Fibroblast of skin of abdomen (primary cell): Measurements from ENCODE around the gene DSC3.
"Not testable (repeated sequence)": the region's sequence is repeated elsewhere in the genome, so short reads cannot be mapped to it uniquely, and the experiment has no call there.

Source experiments
- DNase-seq: peaks from one replicate; pipeline ENCODE4 v3.0.0-alpha.2; 2013

Gene DSC3

DNA sequence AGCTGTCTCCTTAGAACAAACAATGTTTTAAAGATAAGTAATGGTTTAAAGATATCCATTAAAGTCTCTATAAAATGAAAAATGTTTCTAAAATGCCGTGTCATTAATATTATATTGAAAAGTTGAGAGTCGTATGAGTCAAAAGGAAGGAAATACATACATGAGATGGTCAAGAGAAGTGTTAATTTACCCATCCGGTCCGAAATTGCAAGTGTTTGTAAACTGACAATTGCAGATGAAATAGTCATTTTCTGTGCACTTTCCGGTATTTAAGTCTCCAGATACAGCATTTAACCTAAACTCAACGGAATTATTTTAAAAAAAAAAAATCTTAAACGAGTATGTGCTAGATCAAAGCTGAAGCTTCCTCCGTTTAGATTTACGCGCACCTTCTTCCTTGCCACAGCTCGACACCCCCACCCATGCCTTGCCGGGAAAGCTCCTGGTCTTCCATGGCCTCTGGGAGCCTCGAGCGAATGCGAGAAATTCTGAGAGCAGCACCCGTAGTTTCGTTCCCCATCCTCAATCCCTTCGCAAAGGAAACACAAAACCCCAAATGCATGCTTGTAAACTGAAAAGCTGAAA lies 1.8 kb downstream of the DSC3 start:
- DNase-seq: no peak

DNA sequence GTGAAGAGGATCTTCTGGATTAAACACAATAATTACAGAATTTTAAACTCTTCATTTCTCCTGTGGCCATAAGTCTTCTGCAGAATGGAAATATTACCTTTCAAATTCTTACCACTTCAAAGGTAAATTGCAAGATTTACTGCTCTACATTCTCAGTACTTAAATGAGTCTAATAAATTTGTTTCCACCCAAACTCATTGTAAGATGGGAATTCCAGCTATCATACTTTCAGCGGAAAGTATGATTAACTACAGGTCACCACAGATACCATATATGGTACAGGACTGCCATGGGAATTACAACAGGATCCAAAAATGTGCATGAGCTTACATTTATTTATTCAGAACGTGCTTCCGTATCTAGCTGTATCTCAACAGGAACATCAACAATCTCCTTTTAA lies 3.1 kb downstream of the DSC3 start:
- no peak for DNase-seq

DNA sequence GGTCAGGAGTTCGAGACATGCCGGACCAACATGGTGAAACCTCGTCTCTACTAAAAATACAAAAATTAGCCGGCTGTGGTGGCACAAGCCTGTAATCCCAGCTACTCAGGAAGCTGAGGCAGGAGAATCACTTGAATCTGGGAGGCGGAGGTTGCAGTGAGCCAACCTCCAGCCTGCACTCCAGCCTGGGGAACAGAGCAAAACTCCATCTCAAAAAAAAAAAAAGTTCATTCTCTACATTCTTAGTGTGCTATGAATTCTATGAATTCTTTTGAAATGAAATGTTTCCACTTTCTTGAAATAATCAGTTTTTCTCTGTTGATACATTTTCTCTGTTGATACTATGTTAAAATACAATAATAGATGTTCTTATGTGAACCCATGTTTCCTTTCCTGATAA lies 4.9 kb downstream of the DSC3 start:
- not testable (repeated sequence) for DNase-seq

DNA sequence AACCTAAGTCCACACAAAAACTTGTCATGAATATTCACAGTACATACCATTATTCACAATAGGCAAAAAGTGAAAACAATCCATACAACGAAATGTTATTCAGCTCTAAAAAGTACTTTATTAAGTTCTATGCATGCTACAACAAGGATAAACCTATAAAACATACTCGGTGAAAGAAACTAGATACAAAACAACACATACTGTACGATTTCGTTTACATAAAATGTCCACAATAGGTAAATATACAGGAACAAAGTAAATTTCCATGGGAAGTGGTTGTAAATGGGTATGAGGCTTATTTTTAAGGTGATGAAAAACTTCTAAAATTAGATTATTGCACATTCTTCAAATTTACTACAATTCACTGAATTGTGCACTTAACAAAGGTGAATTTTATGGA lies 8.0 kb downstream of the DSC3 start:
- no peak for DNase-seq

DNA sequence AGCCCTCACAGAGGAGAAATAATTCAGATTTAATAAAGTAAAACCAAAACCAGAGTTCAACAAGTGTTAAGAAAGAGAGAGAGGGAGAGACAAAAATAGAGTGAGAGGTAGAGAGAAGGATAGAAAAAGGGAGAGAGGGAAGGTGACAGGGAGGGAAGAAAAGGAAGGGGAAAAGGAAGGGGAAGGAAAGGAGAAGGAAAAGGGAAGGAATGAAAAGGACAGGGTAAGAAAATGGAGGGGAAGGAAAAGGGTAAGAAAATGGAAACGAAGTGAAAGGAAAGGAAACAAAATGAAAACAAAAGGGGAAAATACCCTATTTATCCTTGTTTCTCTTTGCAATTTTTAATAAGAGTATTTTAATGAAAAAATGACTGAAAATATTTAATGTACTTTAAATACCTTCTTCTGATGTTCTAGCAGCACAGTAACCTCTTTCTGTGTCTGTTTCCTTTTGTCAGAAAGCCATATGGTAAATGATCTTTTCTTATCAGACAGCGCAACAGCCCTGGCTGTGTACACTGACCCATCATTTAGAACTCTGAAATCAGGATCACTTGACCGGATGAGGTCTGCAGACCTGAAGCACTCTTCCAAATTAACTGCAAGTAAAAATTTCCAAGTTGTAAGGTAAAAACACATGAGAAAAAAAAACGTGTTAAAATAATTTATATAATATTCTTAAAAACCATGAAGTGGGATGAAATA lies 11.8 kb downstream of the DSC3 start:
- DNase-seq: no peak

DNA sequence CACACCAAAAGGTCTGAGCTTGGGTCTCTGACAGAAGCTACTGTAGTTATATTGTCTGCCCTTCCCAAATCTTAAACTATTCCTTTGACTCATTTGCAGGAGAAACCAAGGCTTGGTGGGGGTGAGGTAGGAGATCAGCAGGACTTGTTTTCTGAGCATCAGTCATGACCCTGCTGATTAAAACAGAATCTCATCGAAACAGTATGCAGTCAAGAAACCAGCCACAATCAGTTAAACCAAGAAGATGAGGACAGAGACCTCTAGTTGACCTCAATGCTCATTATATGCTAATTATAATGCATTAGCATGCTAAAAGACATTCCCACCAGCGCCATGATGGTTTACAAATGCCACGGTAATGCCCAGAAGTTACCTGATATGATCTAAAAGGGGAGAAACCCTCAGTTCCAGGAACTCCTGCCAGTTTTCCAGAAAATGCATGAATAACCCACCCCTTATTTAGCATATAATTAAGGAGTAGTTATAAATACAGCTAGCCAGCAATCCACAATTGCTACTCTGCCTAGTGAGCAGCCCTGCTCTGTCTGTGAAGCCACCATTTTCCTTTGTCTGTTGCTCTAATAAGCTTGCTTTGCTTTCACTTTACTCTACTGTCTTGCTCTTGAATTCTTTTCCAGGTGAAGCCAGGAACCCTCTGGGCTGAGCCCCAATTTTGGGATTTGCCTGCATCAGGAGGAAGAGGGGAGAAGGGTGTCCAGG lies 26.7 kb downstream of the DSC3 start:
- no peak for DNase-seq

DNA sequence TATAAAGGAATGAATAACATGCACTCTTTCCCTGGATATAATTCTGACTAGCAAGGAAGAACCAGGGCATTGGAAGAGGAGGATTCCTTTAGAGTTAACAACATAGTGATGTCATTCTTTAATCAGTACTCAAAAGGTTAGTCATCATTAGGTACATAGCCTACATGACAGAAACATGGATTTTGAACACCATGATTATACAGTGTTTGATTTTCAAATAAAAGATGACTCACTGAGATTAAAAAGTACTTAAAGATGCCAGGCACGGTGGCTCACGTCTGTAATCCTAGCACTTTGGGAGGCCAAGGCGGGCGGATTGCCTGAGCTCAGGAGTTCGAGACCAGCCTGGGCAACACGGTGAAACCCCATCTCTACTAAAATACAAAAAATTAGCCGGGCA lies 31.1 kb downstream of the DSC3 start:
- DNase-seq: peak; percentile 62

DNA sequence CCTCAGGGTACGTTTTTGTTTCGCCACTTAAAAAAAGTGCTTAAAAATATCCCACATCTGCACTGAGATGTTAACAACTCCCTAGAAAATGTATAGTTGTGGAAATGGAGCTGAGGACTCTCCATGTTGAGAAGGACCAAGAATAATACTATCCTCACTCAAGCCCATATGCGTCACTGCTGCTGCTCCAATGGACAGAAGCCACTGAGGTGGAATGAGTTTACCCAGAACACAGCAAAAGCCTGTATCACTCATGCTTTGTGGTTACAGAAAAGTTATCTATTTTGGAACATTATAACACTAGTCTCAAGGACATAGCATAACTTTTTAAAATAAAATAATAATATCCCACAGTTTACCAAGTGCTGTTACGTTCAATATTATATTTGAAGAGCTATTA lies 31.9 kb downstream of the DSC3 start:
- no peak for DNase-seq

DNA sequence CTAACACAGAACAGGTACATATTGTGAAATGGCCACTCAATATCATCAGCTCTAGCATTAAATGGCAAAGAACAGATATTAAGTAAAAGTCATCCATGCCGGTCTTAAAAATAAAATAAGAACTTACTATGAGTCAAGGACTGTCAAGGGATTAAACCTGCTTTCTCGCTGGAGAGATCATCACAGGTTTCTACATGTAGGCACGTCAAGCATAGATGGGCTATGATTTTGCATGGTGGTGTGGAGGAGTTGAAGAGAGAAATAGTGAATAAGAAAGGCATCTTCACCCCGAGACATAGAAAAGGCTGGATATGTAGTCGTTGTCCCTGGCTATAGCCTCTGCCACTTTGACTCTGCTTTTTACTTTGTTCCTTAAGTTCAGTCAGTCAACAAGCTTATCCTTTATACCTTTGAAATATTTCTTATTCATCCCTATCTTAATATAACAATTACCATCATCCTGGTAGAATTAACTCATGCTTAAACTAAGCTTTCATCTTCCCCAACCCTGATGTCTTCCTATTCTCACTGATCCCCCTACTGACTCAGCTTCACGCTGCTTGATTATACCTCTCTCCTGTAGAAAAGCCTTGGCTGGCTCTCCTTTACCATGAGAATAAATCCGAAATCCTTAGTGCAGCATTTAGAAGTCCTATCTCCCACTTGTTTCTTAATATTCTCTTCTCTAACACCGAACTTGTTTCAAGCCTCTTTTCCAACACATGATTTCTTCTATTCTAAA lies 42.5 kb downstream of the DSC3 start:
- no peak for DNase-seq

DNA sequence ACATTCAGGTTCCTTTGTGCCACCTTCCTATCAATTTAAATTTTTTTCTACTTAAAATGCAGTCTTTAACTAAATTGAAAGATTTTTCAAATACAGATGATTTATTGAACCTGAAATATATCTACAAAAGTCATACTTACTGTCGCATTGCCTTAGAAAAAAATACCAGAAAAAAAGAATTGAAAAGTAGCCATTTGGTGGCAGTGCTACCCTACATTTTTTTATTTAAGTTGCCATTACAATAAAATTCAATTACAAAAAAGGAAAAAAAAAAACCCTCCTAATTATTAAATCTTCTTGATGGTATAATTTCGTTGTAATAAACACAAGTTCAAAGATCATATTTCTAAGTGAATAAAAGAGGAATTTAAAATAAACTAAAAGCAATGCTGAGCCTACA lies 43.4 kb downstream of the DSC3 start:
- DNase-seq: no peak

DNA sequence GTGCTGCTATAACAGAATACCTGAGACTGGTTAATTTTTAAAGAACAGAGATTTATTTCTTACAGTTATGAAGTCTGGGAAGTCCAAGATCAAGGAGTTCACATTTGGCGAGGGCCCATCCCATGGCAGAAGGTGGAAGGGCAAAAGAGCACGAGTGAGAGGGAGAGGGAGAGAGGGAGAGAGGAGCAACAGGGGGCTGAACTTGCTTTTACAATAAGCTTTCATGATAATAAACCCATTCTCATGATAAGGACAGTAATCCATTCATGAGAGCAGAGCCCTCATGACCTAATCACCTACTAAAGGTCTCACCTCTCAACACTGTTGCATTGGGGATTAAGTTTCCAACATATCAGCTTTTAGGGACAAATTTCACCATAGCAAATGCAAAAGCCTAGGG lies 45.3 kb downstream of the DSC3 start:
- DNase-seq: no peak

DNA sequence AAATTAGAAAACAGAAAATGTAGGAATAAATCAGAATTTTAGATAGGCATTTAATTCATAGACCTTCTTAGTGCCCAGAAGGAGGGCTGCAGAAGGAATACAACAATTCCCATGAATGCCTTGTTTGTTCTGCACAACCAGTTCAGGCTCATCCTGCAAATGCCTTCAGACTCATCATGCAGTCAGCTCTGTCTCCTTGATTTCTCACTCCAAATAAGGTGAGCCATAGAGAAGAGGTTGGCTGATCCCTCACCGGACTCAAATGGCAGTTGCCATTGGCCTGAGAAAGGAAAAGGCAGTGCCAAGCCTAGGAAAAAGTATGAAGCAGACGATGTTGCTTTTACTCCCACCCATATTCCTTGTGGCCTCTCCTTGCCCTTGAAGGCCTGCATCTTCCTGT lies 50.3 kb downstream of the DSC3 start:
- DNase-seq: no peak

DNA sequence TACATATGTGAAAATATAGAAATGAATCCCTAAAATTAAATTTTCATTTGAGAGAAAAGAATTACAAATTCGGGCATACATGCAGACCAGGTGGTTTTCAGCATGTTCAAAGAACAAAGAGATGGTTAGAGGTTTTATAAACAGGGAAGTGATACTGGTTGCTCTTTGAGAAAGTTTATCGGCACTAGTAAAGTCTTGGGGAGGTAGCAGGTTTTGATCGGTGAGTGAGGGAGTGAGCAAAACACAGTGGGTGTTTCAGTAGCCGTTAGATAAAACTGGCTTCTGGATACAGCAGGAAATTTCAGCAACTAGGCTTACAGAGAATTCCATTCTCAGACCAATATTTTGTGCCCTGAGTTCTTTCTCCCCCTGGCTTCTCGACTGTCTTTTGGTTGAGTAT lies 51.1 kb downstream of the DSC3 start:
- DNase-seq: no peak

DNA sequence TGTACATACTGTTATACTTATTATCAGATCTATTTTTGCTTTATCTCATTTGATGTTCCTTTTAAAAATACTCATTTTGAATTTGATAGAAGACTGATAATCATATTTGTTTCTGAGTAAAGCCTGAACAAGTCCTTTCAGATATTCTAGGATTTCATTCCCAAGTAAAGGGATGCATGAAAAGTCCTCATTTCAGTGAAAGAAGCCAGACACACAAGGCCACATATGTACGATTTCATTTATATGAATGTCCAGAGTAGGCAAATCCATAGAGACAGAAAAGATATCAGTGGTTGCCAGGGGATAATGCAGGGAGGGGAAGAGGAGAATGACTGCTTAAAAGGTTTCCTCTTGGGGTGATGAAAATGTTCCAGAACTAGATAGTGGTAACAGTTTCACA lies 53.4 kb downstream of the DSC3 start:
- no peak for DNase-seq

DNA sequence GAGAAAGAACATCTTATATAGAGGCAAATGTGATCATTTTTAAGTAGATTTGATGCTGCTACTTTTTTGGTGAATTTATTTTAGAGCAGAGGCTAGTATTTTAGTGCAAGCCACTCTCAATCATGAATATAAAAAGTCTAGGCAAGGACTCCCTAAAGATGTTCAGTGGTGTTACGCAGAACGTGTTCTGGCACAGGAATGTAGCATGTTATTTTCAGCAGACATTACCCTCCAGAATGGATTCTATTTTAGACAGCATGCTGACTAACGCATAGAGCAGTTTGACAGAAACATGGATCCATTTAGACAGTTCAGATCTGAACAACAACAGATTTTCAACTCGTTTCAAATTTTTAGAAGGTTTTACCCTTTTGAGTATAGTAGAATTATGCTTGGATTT lies 54.1 kb downstream of the DSC3 start:
- no peak for DNase-seq

DNA sequence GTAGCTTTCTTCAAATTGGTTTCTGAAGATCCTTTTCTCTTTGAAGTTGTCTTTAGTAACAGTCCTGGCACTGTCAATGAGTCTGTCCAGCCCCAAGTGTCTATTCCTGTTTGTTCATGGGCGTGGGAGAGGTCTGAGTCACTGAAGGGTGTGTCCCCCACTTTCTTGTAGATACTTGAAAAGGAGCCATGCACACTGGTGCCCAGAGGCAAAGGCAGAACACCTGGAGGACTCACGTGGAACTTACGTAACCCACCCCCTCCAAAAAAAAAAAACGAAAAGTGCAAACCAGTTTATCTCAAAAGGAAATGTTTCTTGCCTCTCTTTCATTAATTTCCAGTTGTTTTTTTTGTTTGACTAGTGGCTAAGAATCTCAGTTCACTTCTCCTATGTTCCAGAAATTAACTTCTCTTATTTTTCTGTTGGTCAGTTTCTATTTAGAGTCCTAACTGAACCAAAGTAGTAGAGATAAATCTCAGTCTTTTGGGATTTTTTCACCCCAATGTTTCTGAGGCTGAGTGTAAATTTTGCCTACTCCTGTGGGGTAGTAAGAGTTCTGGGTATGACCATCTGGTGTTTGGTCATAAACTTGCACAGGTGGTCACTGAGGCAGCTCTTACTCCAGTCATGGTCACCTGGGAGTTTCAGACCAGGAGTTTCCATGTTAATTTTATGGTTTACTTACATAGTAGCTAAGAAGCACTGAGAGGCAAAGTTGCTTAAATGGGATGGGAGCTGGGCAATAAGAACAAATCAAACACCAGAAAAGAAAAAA lies 54.9 kb downstream of the DSC3 start:
- DNase-seq: no peak

DNA sequence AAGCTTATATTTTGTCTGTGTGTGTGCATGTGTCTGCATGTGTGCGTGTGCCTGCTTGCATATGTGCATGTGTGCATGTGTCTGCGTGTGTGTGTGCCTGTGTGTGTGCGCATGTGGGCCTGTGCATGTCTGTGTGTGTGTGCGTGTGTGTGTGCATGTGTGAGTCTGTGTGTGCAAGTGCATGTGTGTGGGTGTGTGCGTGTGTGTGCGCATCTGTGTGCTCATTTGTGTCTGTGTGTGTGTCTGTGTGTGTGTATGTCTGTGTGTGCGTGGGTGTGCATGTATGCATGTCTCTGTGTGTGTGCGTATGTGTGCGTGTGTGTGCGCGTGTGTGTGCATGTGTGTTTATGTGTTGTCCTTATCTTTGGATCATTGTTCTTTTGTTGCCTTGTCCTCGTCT lies 56.8 kb downstream of the DSC3 start:
- DNase-seq: no peak

DNA sequence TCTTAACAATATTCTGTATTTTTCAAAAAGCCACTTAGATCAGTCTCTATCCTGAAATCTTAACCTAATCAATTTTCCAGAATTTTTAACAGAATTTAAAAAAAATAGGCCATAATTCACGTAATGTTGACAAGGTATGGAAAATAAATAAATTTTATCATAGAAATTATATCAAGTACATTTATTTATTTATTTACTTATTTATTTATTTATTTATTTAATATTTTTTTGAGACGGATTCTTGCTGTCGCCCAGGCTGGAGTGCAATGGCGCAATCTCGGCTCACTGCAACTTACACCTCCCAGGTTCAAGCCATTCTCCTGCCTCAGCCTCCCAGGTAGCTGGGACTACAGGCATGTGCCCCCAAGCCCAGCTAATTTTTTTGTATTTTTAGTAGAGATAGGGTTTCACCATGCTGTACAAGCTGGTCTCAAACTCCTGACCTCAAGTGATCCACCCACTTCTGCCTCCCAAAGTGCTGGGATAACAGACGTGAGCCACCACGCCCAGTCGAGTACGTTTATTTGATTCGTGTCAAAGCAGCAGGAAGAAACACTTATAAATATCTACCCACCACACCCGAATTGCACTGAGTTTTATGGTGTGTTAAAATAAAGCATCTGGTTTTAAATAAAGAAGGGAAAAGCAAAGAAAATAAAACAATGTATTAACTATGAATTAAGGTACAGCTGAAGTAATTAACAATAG lies 60.1 kb downstream of the DSC3 start:
- no peak for DNase-seq

DNA sequence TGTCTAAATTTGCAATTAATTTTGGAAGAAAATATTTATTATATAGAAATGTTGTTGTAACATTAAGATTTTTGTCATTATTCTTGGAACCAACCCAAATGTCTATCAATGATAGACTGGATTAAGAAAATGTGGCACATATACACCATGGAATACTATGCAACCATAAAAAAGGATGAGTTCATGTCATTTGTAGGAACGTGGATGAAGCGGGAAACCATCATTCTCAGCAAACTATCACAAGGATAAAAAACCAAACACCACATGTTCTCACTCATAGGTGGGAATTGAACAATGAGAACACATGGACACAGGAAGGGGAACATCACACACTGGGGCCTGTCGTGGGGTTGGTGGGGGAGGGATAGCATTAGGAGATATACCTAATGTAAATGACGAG lies 64.5 kb downstream of the DSC3 start:
- not testable (repeated sequence) for DNase-seq

DNA sequence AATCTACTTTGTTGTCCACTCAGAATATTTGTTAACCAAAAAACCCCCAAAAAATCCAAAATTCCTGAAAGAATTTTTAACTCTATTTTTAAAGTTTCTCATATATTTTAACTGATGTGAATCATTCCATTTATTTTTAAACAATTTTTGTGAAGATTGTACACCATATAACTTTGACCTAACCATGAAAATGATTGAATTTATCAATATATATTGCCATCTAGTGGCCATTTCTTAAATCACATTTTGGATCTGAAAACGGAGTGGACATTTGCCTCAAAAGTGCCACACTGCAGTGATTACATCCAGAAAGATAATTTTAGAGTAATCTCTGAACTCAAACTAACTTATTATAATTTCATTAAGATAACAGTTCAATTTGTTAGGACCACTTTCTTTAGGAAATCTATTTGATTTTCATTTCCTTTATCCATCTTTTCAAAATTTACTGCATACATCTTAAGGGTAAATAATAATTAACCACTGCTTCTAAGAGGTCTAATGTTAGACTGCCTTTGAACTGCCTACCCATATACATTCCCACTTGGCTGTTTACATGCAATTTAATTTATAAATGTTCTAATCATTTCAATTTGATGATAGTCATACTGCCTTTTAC lies 71.1 kb downstream of the DSC3 start:
- DNase-seq: peak; percentile 27

DNA sequence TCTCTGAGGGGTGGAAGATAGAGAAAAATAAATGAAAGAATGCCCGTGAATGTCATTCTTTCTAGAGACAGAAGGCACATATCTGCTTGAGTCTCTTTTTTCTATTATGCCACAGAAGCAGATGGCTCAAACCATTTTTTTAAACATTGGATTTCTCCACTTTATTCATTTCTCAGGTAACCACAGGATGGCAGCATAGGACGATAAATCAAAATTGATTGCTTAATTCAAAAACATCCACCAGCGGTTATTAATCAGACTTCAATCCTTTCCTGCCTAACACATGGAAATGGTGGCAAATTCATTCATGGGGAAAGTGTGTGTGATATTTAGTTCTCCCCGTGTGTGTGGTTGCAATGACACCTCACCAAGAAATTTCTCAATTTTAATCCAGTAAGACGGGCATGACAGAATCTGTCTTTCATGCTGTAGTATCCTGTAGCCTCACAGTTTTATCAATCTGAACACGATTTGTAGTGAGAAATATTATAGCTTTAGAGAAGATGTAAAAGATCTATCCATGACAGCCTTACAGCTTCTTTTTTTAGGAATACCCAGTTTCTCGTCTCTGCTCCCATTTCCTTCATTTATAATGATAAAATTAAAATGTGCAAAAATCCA lies 72.2 kb downstream of the DSC3 start:
- DNase-seq: peak; percentile 6
